GM21447 (cell line): ENCODE data around the gene DNAJC15.
A peak's percentile ranks its signal among the peaks of the same experiment; 100 is the strongest.
"Not testable (repeated sequence)": the region's sequence is repeated elsewhere in the genome, so short reads cannot be mapped to it uniquely, and the experiment has no call there.

ENCODE experiments used
- ATAC-seq: cut with Tn5 transposase; IDR thresholded peaks from one replicate; pipeline ENCODE4 v1.9.1; 2021; ENCODE audit not compliant: unreplicated experiment

DNAJC15 gene

GRCh38 chr13:43023289-43023963 lies at the start of gene DNAJC15:
Gene DNAJC15 (plus strand): TSS chr13:43023586. CDS start chr13:43023627, 41 bp downstream.
- ATAC-seq = peak; percentile 81

DNA sequence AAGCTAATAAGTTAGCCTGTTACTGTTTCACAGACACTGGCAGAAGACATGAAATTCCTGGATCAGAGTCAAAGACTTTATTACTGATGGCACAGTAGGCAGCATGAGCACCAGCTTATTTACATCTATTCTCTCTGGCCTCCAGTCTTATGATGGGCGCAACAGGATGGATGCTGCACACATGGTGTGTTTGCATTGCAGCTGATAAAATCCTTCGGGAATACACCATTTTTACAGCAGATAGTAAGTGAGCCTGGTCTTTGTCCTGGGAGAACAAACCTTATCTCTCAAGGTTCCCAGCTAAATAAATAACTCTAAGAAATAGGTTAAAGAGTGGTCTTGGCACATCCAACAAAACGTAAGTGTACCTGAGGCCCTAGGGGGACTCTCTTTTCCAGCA lies 47.3 kb upstream of the DNAJC15 start:
- no peak for ATAC-seq

DNA sequence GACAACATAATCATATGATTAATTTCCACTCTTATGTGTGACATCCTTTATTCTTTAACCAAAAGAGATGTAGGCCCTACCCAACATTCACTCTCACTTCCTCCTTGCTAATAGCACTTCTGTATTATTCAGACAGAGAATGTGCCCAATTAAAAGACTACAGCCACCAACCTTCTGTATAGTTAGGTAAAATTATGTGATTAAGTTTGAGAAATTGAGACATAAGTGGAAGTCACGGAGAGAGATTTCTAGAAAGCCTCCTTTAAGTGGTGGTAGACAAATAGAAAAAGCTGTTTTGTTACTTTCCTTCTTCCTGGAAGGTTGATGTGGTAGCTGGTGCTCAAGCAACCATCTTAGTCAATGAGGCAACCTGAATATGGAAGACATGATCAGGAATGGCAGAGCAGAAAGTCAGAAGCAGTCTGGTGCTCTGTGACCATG lies 46.1 kb upstream of the DNAJC15 start:
- peak; percentile 66 for ATAC-seq

- ATAC-seq = no peak
Measured at GRCh38 chr13:42981317-42981716, 42.1 kb upstream of the DNAJC15 start.

DNA sequence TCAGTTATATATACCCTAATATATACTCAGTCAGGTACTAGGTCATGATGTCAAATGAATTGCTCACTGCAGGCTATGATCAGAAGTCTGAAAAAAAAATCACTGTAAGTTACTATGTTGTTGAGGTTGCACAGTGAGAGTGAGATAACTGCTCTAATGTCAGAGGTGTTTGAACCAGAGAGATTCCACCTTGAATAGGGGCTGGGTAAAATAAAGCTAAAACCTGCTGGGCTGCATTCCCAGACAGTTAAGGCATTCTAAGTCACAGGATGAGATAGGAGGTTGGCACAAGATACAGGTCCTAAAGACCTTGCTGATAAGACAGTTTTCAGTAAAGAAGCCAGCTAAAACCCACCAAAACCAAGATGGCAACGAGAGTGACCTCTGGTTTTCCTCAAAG lies 41.5 kb upstream of the DNAJC15 start:
- no peak for ATAC-seq

DNA sequence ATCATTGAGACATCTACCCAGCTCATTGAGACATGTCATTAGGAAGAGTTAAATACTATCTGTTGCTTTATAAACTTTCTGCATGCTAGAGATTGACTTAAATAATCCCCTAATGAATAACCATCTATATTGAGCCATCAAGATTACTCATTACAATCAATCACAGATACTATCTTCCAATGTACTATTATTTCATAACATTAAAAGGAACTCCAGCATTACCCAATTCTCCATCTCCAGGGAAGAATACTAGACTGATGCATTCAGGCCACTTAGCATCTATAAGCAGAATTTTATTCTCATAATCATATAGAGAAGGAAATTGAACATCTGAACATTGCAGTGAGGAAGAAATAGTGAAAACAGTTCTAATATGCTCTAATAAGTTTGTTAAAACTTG lies 39.4 kb upstream of the DNAJC15 start:
- no peak for ATAC-seq

DNA sequence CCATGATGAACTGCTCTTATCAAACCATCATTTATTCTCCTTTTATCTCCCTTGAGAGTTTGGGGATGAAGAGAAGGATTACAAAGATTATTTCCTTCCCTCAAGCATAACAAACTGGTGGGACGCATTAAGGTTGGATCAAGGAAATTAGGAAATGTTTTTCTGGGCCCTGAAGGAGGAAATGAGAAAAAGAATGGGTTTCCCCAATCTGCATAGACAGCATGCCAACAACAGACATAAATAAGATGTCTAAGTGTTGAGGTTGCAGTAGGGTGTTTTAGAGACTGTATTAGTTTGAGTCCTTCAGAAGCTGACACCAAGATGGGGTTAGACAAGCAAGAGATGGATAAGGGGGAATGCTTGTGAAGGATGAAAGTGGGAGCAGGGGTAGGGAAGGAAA lies 38.7 kb upstream of the DNAJC15 start:
- ATAC-seq = no peak

DNA sequence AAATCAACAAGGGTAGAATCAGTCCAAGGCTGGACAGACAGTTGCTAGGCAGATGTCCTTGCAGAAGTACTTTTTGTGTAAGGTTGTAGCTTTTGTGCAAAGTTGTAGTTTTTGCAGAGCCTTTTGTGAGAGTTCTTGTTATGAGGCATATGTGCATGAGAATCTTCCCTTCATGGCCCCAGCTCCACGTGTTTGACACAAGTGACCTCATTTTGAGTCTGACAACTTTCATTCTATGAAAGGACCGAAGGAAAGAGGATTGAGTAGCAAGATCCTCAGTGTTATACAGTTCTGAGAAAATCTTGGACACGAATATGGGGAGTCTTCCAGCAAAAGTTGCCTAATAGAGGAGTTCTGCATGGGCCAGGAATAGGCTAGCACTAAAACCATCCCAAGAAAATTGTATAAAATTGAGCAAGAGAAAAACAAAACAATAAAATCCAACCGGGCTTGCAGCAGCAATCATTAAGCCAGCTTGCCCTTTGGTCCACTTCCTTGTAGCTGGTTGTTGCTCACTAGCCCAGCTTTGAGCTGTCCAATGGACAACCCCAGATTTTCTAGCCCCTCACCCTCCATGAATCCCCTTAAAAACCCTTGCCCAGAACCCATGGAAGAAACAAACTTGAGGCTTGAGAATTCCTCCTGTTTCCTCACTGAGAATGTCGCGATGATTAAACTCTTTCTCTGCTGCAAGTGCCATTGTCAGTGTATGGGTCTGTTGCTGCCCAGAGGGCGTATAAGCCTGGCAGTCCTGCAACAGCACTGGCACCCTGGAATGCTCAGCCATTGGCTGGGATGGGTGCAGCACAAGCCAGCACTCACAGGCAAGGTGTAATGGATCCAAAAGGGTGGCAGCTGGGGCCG lies 37.8 kb upstream of the DNAJC15 start:
- ATAC-seq = no peak

DNA sequence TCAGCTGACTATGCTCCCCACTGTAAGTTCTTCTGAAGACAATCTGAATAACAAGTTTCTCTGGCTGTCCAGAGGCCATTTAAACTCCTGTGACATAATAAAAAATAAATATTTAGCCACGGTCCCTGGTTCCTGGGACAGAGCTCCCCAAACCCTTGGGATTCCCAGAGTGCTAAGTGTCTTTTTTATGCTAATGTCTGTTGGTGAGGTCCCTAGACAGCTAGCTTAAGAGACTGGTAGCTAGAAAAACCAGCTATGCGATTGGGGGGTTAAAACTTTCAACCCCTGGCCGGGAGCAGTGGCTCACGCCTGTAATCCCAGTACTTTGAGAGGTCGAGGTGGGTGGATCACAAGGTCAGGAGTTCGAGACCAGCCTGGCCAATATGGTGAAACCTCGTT lies 37.2 kb upstream of the DNAJC15 start:
- no peak for ATAC-seq

- no peak for ATAC-seq
Measured at GRCh38 chr13:42990291-42991232, 32.8 kb upstream of the DNAJC15 start.

DNA sequence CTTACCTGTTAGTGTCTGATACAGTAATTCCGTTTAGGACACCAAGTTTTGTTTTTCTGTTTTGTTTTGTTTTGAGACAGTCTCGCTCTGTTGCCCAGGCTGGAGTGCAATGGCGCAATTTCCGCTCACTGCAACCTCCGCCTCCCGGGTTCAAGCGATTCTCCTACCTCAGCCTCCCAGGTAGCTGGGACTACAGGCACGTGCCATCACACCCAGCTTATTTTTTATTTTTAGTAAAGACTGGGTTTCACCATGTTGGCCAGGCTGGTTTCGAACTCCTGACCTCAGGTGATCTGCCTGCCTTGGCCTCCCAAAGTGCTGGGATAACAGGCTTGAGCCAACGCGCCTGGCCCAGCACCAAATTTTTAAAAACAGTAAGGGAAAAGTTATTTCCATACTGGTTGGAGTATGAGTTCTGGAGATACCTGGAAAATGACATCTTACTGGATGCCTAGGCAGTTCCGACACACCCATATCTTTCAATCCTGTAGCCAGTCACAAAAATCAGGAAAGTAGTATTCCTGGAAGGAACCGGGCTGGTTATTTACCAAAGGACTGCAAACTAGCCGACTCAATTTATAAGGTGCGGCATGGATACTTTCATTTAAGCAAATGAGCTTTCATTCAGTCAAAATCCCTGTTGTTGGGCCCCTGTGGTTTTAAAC lies 32.0 kb upstream of the DNAJC15 start:
- ATAC-seq = not testable (repeated sequence)

DNA sequence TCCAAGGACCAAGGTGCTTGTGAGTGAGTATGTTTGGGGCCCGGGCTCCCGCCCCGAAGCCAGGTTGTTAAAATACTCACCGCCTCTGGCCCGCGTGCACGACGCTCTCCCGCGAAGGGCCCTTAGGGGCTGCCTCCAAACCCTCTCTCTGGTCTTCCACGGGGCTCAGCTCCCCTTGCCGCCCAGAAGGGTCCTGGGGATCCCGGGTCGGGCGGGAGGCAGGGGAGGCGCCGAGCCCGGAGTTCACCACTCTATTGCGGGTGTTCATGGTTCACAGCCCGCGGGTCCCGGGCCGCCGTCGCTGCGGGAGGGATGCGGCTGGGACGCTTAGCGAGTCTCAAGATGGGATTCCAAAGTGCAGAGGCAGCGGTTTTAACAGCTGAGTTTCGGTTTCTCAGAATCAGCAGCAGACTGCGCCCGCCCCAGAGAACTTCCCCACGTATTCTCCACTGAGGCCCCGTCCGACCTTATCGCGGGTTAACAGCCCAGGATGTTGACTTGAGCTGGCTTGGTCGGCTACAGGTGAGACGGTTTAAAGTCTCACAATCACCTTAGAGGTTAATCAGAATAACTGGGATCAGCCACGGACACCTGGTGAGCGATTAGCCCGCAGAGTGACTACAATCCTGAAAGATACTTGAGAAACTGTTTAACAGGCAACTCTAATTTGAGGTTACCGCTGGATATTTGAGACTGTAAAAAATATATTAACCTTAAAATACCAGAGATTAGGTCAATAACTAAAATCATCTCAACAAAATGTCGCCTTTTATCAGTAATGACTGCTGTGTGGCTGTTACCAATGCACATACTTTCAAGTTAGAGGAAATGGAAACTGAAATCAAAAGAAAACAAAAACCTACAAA lies 31.3 kb upstream of the DNAJC15 start, which contains the start of gene EPSTI1:
Gene EPSTI1, minus strand, starts transcription at position 344 of the 866 bp plus-strand sequence. Its CDS starts 76 bp downstream, at position 268.
- peak; percentile 75 for ATAC-seq

DNA sequence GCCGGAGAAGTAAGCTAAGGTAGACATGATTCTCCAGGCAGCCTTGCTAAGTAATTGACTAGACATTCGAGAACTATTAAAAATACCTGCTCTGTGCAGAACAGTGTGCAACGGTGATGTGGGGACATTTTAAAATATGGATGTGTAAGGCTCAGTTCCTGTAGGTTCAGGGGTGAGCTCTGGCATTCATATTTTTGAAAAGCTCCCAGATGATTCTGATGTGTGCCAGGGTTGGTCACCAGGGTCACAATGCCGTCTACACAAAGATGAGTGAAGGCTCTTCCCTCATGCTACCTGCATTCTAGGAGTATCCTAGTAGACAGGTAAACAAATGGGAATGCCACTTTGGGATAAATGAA lies 30.6 kb upstream of the DNAJC15 start:
- ATAC-seq = peak; percentile 1

DNA sequence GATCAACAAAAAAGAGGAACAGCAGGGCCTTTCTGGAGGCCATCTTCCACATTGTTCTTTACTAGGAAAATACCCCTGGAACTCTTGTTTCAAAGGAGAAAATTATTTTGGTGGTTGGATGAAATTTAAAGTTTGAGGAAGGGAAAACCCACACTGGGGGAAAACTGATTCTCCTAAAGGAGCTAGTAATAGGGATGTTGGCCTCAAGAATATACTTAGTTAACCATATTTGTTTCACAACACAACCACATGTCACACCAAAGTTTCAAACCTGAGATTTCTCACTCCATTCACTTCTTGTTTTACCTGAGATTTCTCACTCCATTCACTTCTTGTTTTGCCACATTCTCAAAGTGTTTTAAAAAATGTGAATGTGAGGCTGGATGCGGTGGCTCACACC lies 28.5 kb upstream of the DNAJC15 start:
- no peak for ATAC-seq

DNA sequence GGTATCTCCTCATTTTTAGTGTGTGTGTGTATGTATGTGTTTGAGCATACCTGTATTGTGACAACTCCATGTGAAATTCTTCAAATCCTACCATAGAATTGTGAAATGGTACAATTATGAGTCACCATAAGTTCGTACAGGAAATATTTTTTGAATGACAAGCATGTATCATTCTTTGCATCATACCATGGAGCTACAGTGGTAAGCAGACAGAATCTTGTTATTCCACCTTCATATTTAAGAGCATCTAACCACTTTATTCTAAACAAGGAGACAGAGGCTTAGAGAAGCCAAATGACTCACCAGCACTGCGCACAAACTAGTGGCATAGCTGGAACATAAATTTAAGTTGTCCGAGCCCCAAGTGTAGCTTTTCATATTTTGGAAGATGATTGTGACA lies 26.8 kb upstream of the DNAJC15 start:
- ATAC-seq = no peak

- peak; percentile 50 for ATAC-seq
Measured at GRCh38 chr13:42997381-42997780, 26.0 kb upstream of the DNAJC15 start.

- ATAC-seq = no peak
Measured at GRCh38 chr13:42999491-42999890, 23.9 kb upstream of the DNAJC15 start.

DNA sequence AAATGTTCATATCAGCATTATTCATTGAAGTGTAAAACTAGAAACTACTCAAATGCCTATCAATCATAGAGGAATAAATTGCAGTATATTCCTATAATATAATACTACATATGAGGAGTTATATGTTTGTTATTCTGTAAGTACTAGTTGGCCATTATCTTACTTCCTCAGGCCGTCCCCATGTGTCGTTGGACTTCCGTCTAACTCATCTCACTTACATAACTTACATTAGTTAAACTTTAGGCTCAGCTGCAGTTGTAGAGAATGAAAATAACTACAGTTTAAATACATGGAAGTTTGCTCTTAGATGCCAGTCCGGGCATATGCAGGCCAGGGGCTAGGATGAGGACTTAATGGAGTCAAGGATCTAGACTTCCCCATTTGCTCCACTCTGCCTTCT lies 22.7 kb upstream of the DNAJC15 start:
- ATAC-seq = no peak

DNA sequence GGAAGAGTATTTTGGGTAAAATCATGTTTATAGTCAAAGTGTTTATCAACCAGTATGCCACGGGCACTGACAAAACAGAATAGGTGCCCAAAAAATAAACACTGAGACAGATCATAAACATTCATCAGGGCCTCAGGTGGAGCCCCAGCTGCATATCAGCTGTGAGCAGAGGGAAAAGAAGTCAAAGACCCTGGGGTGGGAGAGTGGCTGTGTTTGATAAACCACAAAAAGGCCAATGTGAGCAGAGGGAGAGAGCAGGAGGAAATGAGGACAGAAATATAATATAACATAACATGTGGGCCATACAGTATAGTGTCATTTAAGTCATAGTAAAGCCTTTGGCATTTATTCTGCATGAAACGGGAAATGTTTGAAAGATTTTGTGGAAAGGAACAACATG lies 21.4 kb upstream of the DNAJC15 start:
- no peak for ATAC-seq

- no peak for ATAC-seq
Measured at GRCh38 chr13:43003010-43003409, 20.4 kb upstream of the DNAJC15 start.
